K562 (cell line): ENCODE data around the gene USH1G. TPM values are rescaled to one million over a fixed set of nuclear protein-coding genes. Genes with fewer than 3 reads are reported as not detected.
A peak's percentile ranks its signal among the peaks of the same experiment; 100 is the strongest.

Experiments
- BRCA1 ChIP-seq, 2 experiments: fragments of 450-650 bp in 1 of 2; sonication (generic) in 1 of 2; formaldehyde crosslinking in 1 of 2; IDR thresholded peaks; 2 replicates each; pipeline versions ENCODE4 v1.5.0 to v1.6.1; 2017 to 2020; ENCODE audit warnings: mild to moderate bottlenecking in 1 of 2, missing genetic modification reagents in 1 of 2
- FOXA1 ChIP-seq: fragments of 450-650 bp; IDR thresholded peaks from 2 replicates; pipeline ENCODE4 v1.6.1; 2016; ENCODE audit warnings: mild to moderate bottlenecking, borderline replicate concordance
- GABPB2 ChIP-seq: fragments of 250-450 bp; sonication (Bioruptor Pico); conservative IDR thresholded peaks from 2 replicates; pipeline ENCODE4 v1.5.1; 2021; ENCODE audit warnings: mild to moderate bottlenecking
- GATAD2A ChIP-seq: fragments of 450-650 bp; IDR thresholded peaks from 2 replicates; pipeline ENCODE4 v1.6.1; 2017
- GTF2B ChIP-seq: IDR thresholded peaks from 2 replicates; pipeline ENCODE4 v1.6.1; 2011; ENCODE audit not compliant: insufficient read length; ENCODE audit errors: extremely low read depth
- HNRNPL ChIP-seq: fragments of 200-400 bp; formaldehyde crosslinking; IDR thresholded peaks from 2 replicates; pipeline ENCODE4 v1.6.1; 2017; ENCODE audit warnings: low read depth, mild to moderate bottlenecking, low read length
- HNRNPLL ChIP-seq: fragments of 200-400 bp; formaldehyde crosslinking; IDR thresholded peaks from 2 replicates; pipeline ENCODE4 v1.6.1; 2017; ENCODE audit warnings: low read length, low read depth, mild to moderate bottlenecking; ENCODE audit not compliant: poor library complexity, severe bottlenecking
- KHSRP ChIP-seq: fragments of 450-650 bp; IDR thresholded peaks from 2 replicates; pipeline ENCODE4 v1.6.1; 2017
- MLX ChIP-seq, 2 experiments: fragments of 450-650 bp in 1 of 2; sonication (generic) in 1 of 2; formaldehyde crosslinking; conservative IDR thresholded peaks; 2 replicates each; pipeline versions ENCODE4 v1.4.0 to v1.8.1; 2020 to 2022; ENCODE audit warnings: mild to moderate bottlenecking in 1 of 2, missing genetic modification reagents in 1 of 2
- NCOA2 ChIP-seq, 2 experiments: fragments of 450-650 bp; IDR thresholded peaks; 2 replicates each; pipeline ENCODE4 v1.6.1; 2018; ENCODE audit warnings: mild to moderate bottlenecking in 2 of 2, moderate library complexity in 1 of 2; ENCODE audit not compliant: partially characterized antibody in 2 of 2
- SMARCE1 ChIP-seq: fragments of 450-650 bp; IDR thresholded peaks from 2 replicates; pipeline ENCODE4 v1.7.1; 2016; ENCODE audit warnings: mild to moderate bottlenecking
- ZC3H4 ChIP-seq: sonication (generic); formaldehyde crosslinking; IDR thresholded peaks from 2 replicates; pipeline ENCODE4 v1.9.0; 2021; ENCODE audit warnings: missing genetic modification reagents, borderline replicate concordance
- ZFP30 ChIP-seq: fragments of 250-450 bp; sonication (Bioruptor Pico); IDR thresholded peaks from 2 replicates; pipeline ENCODE4 v1.8.0; 2022; ENCODE audit warnings: moderate library complexity, mild to moderate bottlenecking, inconsistent platforms, borderline replicate concordance
- ZNF124 ChIP-seq: sonication (generic); formaldehyde crosslinking; IDR thresholded peaks from 2 replicates; pipeline ENCODE4 v1.8.1; 2022; ENCODE audit warnings: missing genetic modification reagents
- ZNF24 ChIP-seq: fragments of 450-650 bp; IDR thresholded peaks from 2 replicates; pipeline ENCODE4 v1.6.1; 2016
- ZNF398 ChIP-seq: fragments of 250-450 bp; sonication (Bioruptor Pico); IDR thresholded peaks from 2 replicates; pipeline ENCODE4 v1.8.0; 2021; ENCODE audit warnings: moderate library complexity, mild to moderate bottlenecking, inconsistent platforms
- polyA plus RNA-seq, 8 experiments: library from polyadenylated mRNA; depleted of rRNA in 4 of 8; stranded (reverse) in 5 of 8; unstranded in 3 of 8; fragments of >200 nt; fragmentation: Nextera tagmentation in 2 of 8; fragmentation: Illumina TruSeq in 1 of 8; extraction: Ambion mirVana in 2 of 8; extraction: Trizol in 1 of 8; gene quantifications; 2 replicates each; pipeline versions ENCODE4 v1.2.1 to v1.2.3, GENCODE V29; 2011 to 2014; ENCODE audit warnings: inconsistent platforms in 1 of 8, missing spikeins in 1 of 8
- total RNA-seq, 7 experiments: library from RNA; depleted of rRNA in 6 of 7; stranded (reverse); fragments of >200 nt in 6 of 7; fragmentation: Illumina TruSeq in 2 of 7; extraction: Trizol in 2 of 7; gene quantifications; 2 replicates each; pipeline versions ENCODE4 v1.2.1 to v1.2.3, GENCODE V29; 2011 to 2021; ENCODE audit warnings: low replicate concordance in 1 of 7
- TF ChIP-seq, protein P1 (sequence below): fragments of 200-400 bp; formaldehyde crosslinking; IDR thresholded peaks from 2 replicates; pipeline ENCODE4 v1.6.1; 2017; ENCODE audit warnings: mild to moderate bottlenecking, low read depth, low read length, moderate library complexity
- TF ChIP-seq, protein P2 (sequence below), 2 experiments: fragments of 450-650 bp; IDR thresholded peaks; 2 replicates each; pipeline ENCODE4 v1.6.1; 2018; ENCODE audit warnings: mild to moderate bottlenecking in 2 of 2, low read depth in 1 of 2; ENCODE audit not compliant: partially characterized antibody in 2 of 2

Gene USH1G
- total and polyA plus RNA-seq, 9 of the 15 experiments (the other 6 are each of a cell fraction or from before 2014, with no cell fraction given): 0.22 to 1.00 (median 0.64) TPM; not detected in 2

- TF ChIP-seq GTF2B: no peak
- TF ChIP-seq GABPB2 (CRISPR knock-in tag): no peak
- TF ChIP-seq, protein P1, sequence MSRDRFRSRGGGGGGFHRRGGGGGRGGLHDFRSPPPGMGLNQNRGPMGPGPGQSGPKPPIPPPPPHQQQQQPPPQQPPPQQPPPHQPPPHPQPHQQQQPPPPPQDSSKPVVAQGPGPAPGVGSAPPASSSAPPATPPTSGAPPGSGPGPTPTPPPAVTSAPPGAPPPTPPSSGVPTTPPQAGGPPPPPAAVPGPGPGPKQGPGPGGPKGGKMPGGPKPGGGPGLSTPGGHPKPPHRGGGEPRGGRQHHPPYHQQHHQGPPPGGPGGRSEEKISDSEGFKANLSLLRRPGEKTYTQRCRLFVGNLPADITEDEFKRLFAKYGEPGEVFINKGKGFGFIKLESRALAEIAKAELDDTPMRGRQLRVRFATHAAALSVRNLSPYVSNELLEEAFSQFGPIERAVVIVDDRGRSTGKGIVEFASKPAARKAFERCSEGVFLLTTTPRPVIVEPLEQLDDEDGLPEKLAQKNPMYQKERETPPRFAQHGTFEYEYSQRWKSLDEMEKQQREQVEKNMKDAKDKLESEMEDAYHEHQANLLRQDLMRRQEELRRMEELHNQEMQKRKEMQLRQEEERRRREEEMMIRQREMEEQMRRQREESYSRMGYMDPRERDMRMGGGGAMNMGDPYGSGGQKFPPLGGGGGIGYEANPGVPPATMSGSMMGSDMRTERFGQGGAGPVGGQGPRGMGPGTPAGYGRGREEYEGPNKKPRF: no peak
- TF ChIP-seq GATAD2A: peak; percentile 92
- TF ChIP-seq ZFP30 (CRISPR knock-in tag): no peak
- peak; percentile 64; the same call in 1 of the 2 replicates for TF ChIP-seq SMARCE1
- no peak for TF ChIP-seq KHSRP
- no peak for TF ChIP-seq ZNF124 (CRISPR knock-in tag)
- TF ChIP-seq ZNF398 (CRISPR knock-in tag): no peak
- no peak for TF ChIP-seq HNRNPL
- TF ChIP-seq ZNF24: no peak
- TF ChIP-seq MLX (CRISPR knock-in tag; conservative IDR thresholded peaks at IDR 0.05): 0 out of 4 replicates have a peak, but pooled peaks of 1 of the 2 experiments have one; percentile 27
- TF ChIP-seq, protein P2, sequence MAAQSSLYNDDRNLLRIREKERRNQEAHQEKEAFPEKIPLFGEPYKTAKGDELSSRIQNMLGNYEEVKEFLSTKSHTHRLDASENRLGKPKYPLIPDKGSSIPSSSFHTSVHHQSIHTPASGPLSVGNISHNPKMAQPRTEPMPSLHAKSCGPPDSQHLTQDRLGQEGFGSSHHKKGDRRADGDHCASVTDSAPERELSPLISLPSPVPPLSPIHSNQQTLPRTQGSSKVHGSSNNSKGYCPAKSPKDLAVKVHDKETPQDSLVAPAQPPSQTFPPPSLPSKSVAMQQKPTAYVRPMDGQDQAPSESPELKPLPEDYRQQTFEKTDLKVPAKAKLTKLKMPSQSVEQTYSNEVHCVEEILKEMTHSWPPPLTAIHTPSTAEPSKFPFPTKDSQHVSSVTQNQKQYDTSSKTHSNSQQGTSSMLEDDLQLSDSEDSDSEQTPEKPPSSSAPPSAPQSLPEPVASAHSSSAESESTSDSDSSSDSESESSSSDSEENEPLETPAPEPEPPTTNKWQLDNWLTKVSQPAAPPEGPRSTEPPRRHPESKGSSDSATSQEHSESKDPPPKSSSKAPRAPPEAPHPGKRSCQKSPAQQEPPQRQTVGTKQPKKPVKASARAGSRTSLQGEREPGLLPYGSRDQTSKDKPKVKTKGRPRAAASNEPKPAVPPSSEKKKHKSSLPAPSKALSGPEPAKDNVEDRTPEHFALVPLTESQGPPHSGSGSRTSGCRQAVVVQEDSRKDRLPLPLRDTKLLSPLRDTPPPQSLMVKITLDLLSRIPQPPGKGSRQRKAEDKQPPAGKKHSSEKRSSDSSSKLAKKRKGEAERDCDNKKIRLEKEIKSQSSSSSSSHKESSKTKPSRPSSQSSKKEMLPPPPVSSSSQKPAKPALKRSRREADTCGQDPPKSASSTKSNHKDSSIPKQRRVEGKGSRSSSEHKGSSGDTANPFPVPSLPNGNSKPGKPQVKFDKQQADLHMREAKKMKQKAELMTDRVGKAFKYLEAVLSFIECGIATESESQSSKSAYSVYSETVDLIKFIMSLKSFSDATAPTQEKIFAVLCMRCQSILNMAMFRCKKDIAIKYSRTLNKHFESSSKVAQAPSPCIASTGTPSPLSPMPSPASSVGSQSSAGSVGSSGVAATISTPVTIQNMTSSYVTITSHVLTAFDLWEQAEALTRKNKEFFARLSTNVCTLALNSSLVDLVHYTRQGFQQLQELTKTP (IDR thresholded peaks at IDR 0.05; ENCODE audit: low read depth in 1 of 2, partially characterized antibody in 2 of 2): peak in 1 of 2 experiments; percentile 37
- TF ChIP-seq ZC3H4: no peak
- TF ChIP-seq FOXA1: no peak
- TF ChIP-seq BRCA1 (IDR thresholded peaks at IDR 0.05): no peak
- no peak for TF ChIP-seq BRCA1 (CRISPR knock-in tag; IDR thresholded peaks at IDR 0.05)
- TF ChIP-seq NCOA2 (IDR thresholded peaks at IDR 0.05; ENCODE audit: partially characterized antibody in 2 of 2): no peak
- no peak for TF ChIP-seq HNRNPLL
Observed at GRCh38 chr17:74960570-74961342, 37.7 kb upstream of the USH1G start (continued).
